H1 (cell line): Measurements from ENCODE around the gene IL16.

ENCODE experiments used
- CTCF ChIP-seq, 3 experiments: IDR thresholded peaks; 1 replicate in 2 of 3; 2 replicates in 1 of 3; pipeline versions ENCODE4 v1.5.1 to v1.6.1; 2011; ENCODE audit warnings: low read length in 3 of 3, mild to moderate bottlenecking in 3 of 3, inconsistent platforms in 2 of 3, low read depth in 1 of 3, moderate library complexity in 1 of 3; ENCODE audit not compliant: insufficient read depth in 1 of 3; ENCODE audit errors: control extremely low read depth in 1 of 3
- EP300 ChIP-seq, 2 experiments: IDR thresholded peaks; 1 replicate in 1 of 2; 2 replicates in 1 of 2; pipeline ENCODE4 v1.6.1; 2011 to 2012; ENCODE audit warnings: low read depth in 2 of 2, low read length in 2 of 2, mild to moderate bottlenecking in 2 of 2, borderline replicate concordance in 1 of 2, inconsistent platforms in 1 of 2, moderate library complexity in 1 of 2
- EZH2 ChIP-seq: fragments of 200-600 bp; sonication (generic); IDR thresholded peaks from 2 replicates; pipeline ENCODE4 v1.7.1; 2012; ENCODE audit warnings: low read depth, mild to moderate bottlenecking, moderate library complexity, low read length, inconsistent platforms; ENCODE audit not compliant: severe bottlenecking
- FOSL1 ChIP-seq: IDR thresholded peaks from 2 replicates; pipeline ENCODE4 v1.6.1; 2011; ENCODE audit warnings: mild to moderate bottlenecking, low read depth, low read length, moderate library complexity; ENCODE audit not compliant: insufficient read depth
- GABPA ChIP-seq: IDR thresholded peaks from 2 replicates; pipeline ENCODE4 v1.6.1; 2011; ENCODE audit warnings: mild to moderate bottlenecking, low read length, moderate library complexity, borderline replicate concordance; ENCODE audit not compliant: insufficient read depth
- JUND ChIP-seq: IDR thresholded peaks from 2 replicates; pipeline ENCODE4 v1.6.1; 2011; ENCODE audit warnings: mild to moderate bottlenecking, improper control_type of control experiment, low read length
- MAX ChIP-seq: IDR thresholded peaks from 2 replicates; pipeline ENCODE4 v1.6.1; 2012; ENCODE audit warnings: inconsistent platforms
- POLR2A ChIP-seq, 2 experiments: IDR thresholded peaks; 1 replicate in 1 of 2; 2 replicates in 1 of 2; pipeline ENCODE4 v1.6.1; 2011; ENCODE audit warnings: low read depth in 2 of 2, low read length in 2 of 2, mild to moderate bottlenecking in 2 of 2; ENCODE audit errors: control extremely low read depth in 1 of 2
- POLR2AphosphoS5 ChIP-seq: IDR thresholded peaks from 2 replicates; pipeline ENCODE4 v1.6.1; 2011; ENCODE audit warnings: low read depth, low read length
- RAD21 ChIP-seq, 2 experiments: IDR thresholded peaks in 1 of 2; conservative IDR thresholded peaks in 1 of 2; 2 replicates each; pipeline ENCODE4 v1.6.1; 2011; ENCODE audit warnings: low read depth in 2 of 2, low read length in 2 of 2, improper control_type of control experiment in 1 of 2, inconsistent platforms in 1 of 2, mild to moderate bottlenecking in 1 of 2, moderate library complexity in 1 of 2
- RFX5 ChIP-seq: IDR thresholded peaks from 2 replicates; pipeline ENCODE4 v1.6.1; 2011; ENCODE audit warnings: low read depth, low read length, improper control_type of control experiment, borderline replicate concordance
- SIX5 ChIP-seq: IDR thresholded peaks from 2 replicates; pipeline ENCODE4 v1.6.1; 2011; ENCODE audit warnings: mild to moderate bottlenecking, low read depth, low read length
- ZNF274 ChIP-seq: IDR thresholded peaks from 2 replicates; pipeline ENCODE4 v1.7.0; 2012; ENCODE audit warnings: low read length, borderline replicate concordance; ENCODE audit errors: extremely low read depth

GRCh38 chr15:81268340-81268739 is 71.7 kb downstream of the IL16 start:
- TF ChIP-seq EP300 (IDR thresholded peaks at IDR 0.05; ENCODE audit: borderline replicate concordance in 1 of 2, low read depth in 2 of 2, low read length in 2 of 2) = no peak
- TF ChIP-seq CTCF (IDR thresholded peaks at IDR 0.05; ENCODE audit: control extremely low read depth in 1 of 3, insufficient read depth in 1 of 3, low read depth in 1 of 3, low read length in 3 of 3) = no peak
- no peak for TF ChIP-seq SIX5
- TF ChIP-seq POLR2AphosphoS5 = no peak
- no peak for TF ChIP-seq RFX5
- TF ChIP-seq JUND = no peak
- TF ChIP-seq EZH2 = no peak
- TF ChIP-seq MAX = no peak
- no peak for TF ChIP-seq POLR2A (IDR thresholded peaks at IDR 0.05; ENCODE audit: control extremely low read depth in 1 of 2, low read depth in 2 of 2, low read length in 2 of 2)
- no peak for TF ChIP-seq GABPA
- TF ChIP-seq RAD21 (IDR thresholded peaks at IDR 0.05 in 1 of 2, conservative IDR thresholded peaks at IDR 0.05 in 1 of 2; ENCODE audit: low read depth in 2 of 2, low read length in 2 of 2) = no peak
- TF ChIP-seq FOSL1 = no peak
- TF ChIP-seq ZNF274 = no peak
